Loucy (cell line): ENCODE results near the gene HSD17B12.

Source experiments
- H2AFZ ChIP-seq: fragments of 200-600 bp; sonication (generic); 2 replicates; pipeline ENCODE4 v1.6.0; 2016; ENCODE audit warnings: antibody characterized with exemption, mild to moderate bottlenecking, low read length, moderate library complexity
- H3F3A ChIP-seq: fragments of 200-600 bp; 2 replicates; pipeline ENCODE4 v1.6.0; 2016; ENCODE audit warnings: antibody characterized with exemption, low read depth, mild to moderate bottlenecking
- H3K27me3 ChIP-seq: fragments of 200-600 bp; sonication (generic); 2 replicates; pipeline ENCODE4 v1.6.1; 2014; ENCODE audit warnings: low read length, mild to moderate bottlenecking; ENCODE audit not compliant: insufficient read depth, poor library complexity, severe bottlenecking
- H3K36me3 ChIP-seq: fragments of 200-600 bp; sonication (generic); 2 replicates; pipeline ENCODE4 v1.6.1; 2016; ENCODE audit warnings: low read length; ENCODE audit not compliant: insufficient read depth
- H3K4me1 ChIP-seq: fragments of 200-600 bp; sonication (generic); 2 replicates; pipeline ENCODE4 v1.5.1; 2014; ENCODE audit warnings: low read length, mild to moderate bottlenecking; ENCODE audit not compliant: insufficient read depth, poor library complexity, severe bottlenecking
- H3K4me2 ChIP-seq: fragments of 200-600 bp; sonication (generic); 2 replicates; pipeline ENCODE4 v1.6.0; 2014; ENCODE audit warnings: antibody characterized with exemption, low read length, low read depth, mild to moderate bottlenecking; ENCODE audit not compliant: poor library complexity, severe bottlenecking
- H3K4me3 ChIP-seq: fragments of 200-600 bp; sonication (generic); 2 replicates; pipeline ENCODE4 v1.5.1; 2014; ENCODE audit warnings: low read length, mild to moderate bottlenecking, mixed read lengths; ENCODE audit not compliant: poor library complexity, severe bottlenecking
- H3K79me2 ChIP-seq: fragments of 200-600 bp; sonication (generic); 2 replicates; pipeline ENCODE4 v1.6.1; 2014; ENCODE audit warnings: low read length; ENCODE audit not compliant: insufficient read depth
- H3K9ac ChIP-seq: fragments of 200-600 bp; sonication (generic); 2 replicates; pipeline ENCODE4 v1.6.0; 2014; ENCODE audit warnings: mild to moderate bottlenecking, low read depth, low read length, moderate library complexity; ENCODE audit not compliant: poor library complexity, severe bottlenecking
- H3K9me2 ChIP-seq: fragments of 200-600 bp; sonication (generic); replicated peaks from 2 replicates; pipeline ENCODE4 v1.6.1; 2016; ENCODE audit warnings: low read depth, low read length, mixed read lengths
- H3K9me3 ChIP-seq: fragments of 200-600 bp; sonication (generic); 2 replicates; pipeline ENCODE4 v1.6.1; 2014; ENCODE audit warnings: mild to moderate bottlenecking, antibody characterized with exemption, low read length, low read depth; ENCODE audit not compliant: insufficient read depth
- H4K20me1 ChIP-seq: fragments of 200-600 bp; sonication (generic); 2 replicates; pipeline ENCODE4 v1.6.0; 2014; ENCODE audit warnings: antibody characterized with exemption, low read length, mild to moderate bottlenecking; ENCODE audit not compliant: insufficient read depth, poor library complexity, severe bottlenecking
- CTCF ChIP-seq: fragments of 200-600 bp; sonication (generic); conservative IDR thresholded peaks from 2 replicates; pipeline ENCODE4 v1.5.1; 2014; ENCODE audit warnings: mild to moderate bottlenecking, antibody characterized with exemption, low read length
- EZH2phosphoT487 ChIP-seq: fragments of 200-600 bp; IDR thresholded peaks from 2 replicates; pipeline ENCODE4 v1.6.1; 2018; ENCODE audit warnings: antibody characterized with exemption, mild to moderate bottlenecking, moderate library complexity, borderline replicate concordance

The HSD17B12 gene

DNA sequence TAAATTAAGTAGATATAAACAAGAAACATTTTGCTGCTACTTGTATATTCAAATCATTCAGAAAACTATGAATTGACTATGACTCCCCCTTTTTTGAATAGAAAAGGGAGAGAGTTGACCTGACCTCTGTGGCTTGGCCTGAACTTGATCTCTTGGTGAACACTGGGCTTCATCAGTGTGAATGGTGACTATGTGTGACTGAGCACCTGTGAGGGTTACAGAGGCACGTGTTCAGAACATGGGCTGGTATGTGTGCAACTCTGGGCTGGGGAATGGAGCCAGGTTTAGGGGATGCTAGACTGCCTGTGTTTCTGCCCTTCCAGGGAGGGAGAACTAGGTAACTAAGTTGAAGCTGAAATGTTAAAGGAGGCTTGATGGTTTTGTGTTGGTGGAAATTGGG is 29.2 kb downstream of the HSD17B12 start:
- Histone ChIP-seq H3K4me2 (no peak overlapping the region), H3K4me3 (no peak overlapping the region), H3K79me2 (peaks cover 8% of the 10 kb centered on the region; the same call in 1 of the 2 replicates), H3K36me3 (no peaks in the 10 kb centered on the region), H3K9me3 (no peaks in the 10 kb centered on the region), H3K4me1 (no peaks in the 10 kb centered on the region), H4K20me1 (no peaks in the 10 kb centered on the region), H3K9me2 (no peaks in the 10 kb centered on the region), H3F3A (no peaks in the 10 kb centered on the region), H2AFZ (no peak overlapping the region), H3K9ac (no peak overlapping the region), H3K27me3 (no peaks in the 10 kb centered on the region)
- TF ChIP-seq CTCF (no peak), EZH2phosphoT487 (no peak)

DNA sequence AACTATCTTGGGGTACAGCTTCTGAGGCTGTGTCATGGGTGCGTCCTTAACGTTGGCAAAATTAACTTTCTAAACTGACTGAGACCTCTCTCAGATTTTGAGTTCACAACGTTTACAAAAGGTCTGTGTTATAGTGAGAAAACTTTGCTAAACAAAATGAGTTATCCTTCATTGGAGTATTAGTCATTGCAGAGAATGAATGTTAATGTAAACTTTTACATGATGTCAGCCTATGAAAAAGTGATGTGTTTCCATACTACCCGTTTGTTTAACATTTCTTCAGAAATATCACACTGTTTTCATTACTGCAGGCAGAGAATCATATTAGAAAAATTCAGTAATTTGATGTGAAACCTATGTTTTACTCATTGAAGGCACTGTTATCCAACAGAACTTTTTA is 32.1 kb downstream of the HSD17B12 start:
- Histone ChIP-seq H3K79me2 (no peaks in the 10 kb centered on the region), H3K27me3 (no peaks in the 10 kb centered on the region), H4K20me1 (no peaks in the 10 kb centered on the region), H2AFZ (no peak overlapping the region), H3K4me3 (no peak overlapping the region), H3K4me1 (no peaks in the 10 kb centered on the region), H3F3A (no peaks in the 10 kb centered on the region), H3K4me2 (no peak overlapping the region), H3K9ac (no peak overlapping the region), H3K9me2 (no peaks in the 10 kb centered on the region), H3K9me3 (no peaks in the 10 kb centered on the region), H3K36me3 (no peaks in the 10 kb centered on the region)
- TF ChIP-seq EZH2phosphoT487: no peak
- TF ChIP-seq CTCF: no peak

- Histone ChIP-seq H3K9me2 (no peaks in the 10 kb centered on the region), H3F3A (no peaks in the 10 kb centered on the region), H3K4me3 (no peak overlapping the region), H2AFZ (no peak overlapping the region), H3K9ac (no peak overlapping the region), H4K20me1 (no peaks in the 10 kb centered on the region), H3K36me3 (no peaks in the 10 kb centered on the region), H3K79me2 (peaks cover 9% of the 10 kb centered on the region; the same call in 1 of the 2 replicates), H3K9me3 (peaks cover 4% of the 10 kb centered on the region; the same call in 1 of the 2 replicates), H3K4me1 (no peaks in the 10 kb centered on the region), H3K27me3 (no peaks in the 10 kb centered on the region), H3K4me2 (no peak overlapping the region)
- TF ChIP-seq CTCF (no peak), EZH2phosphoT487 (no peak)
Measured at GRCh38 chr11:43718373-43718772, 37.8 kb downstream of the HSD17B12 start.
